ENCODE measurements around the gene MCRIP1.
A peak's percentile ranks its signal among the peaks of the same experiment; 100 is the strongest.
"Not testable (repeated sequence)": the region's sequence is repeated elsewhere in the genome, so short reads cannot be mapped to it uniquely, and the experiment has no call there.

The MCRIP1 gene

GRCh38 chr17:81841866-81842265 lies 8.8 kb upstream of the MCRIP1 start:
- no peaks in the 10 kb centered on the region for H3K4me1 ChIP-seq (ENCODE audit: insufficient read depth, low read length)
- peaks cover 42% of the 10 kb centered on the region for H3K36me3 ChIP-seq (ENCODE audit: insufficient read depth, low read length)
- H3K9me3 ChIP-seq (ENCODE audit: low read length) = no peaks in the 10 kb centered on the region
- H3K27me3 ChIP-seq (ENCODE audit: insufficient read depth, low read length) = no peaks in the 10 kb centered on the region
- no peak overlapping the region for H3K4me3 ChIP-seq (ENCODE audit: low read length)
- no peak overlapping the region for H2AFZ ChIP-seq (ENCODE audit: low read depth, low read length)

GRCh38 chr17:81840826-81841778 lies 8.0 kb upstream of the MCRIP1 start:
- H2AFZ ChIP-seq (ENCODE audit: low read depth, low read length) = no peak overlapping the region
- H3K4me1 ChIP-seq (ENCODE audit: insufficient read depth, low read length) = no peaks in the 10 kb centered on the region
- peaks cover 35% of the 10 kb centered on the region for H3K36me3 ChIP-seq (ENCODE audit: insufficient read depth, low read length)
- no peaks in the 10 kb centered on the region for H3K9me3 ChIP-seq (ENCODE audit: low read length)
- H3K27me3 ChIP-seq (ENCODE audit: insufficient read depth, low read length) = no peaks in the 10 kb centered on the region
- no peak overlapping the region for H3K4me3 ChIP-seq (ENCODE audit: low read length)

GRCh38 chr17:81840059-81840458 lies 7.0 kb upstream of the MCRIP1 start:
- H2AFZ ChIP-seq (ENCODE audit: low read depth, low read length); H3K27me3 ChIP-seq (ENCODE audit: insufficient read depth, low read length); H3K9me3 ChIP-seq (ENCODE audit: low read length): not testable (repeated sequence)

GRCh38 chr17:81839301-81839700 lies 6.2 kb upstream of the MCRIP1 start:
- H3K36me3 ChIP-seq (ENCODE audit: insufficient read depth, low read length) = peaks cover 17% of the 10 kb centered on the region
- H3K9me3 ChIP-seq (ENCODE audit: low read length) = no peaks in the 10 kb centered on the region
- H3K4me3 ChIP-seq (ENCODE audit: low read length) = no peak overlapping the region
- no peak overlapping the region for H2AFZ ChIP-seq (ENCODE audit: low read depth, low read length)
- peaks cover 3% of the 10 kb centered on the region for H3K4me1 ChIP-seq (ENCODE audit: insufficient read depth, low read length)
- H3K27me3 ChIP-seq (ENCODE audit: insufficient read depth, low read length) = no peaks in the 10 kb centered on the region

More at GRCh38 chr17:81840059-81840458, 7.0 kb upstream of the MCRIP1 start:
- peaks cover 24% of the 10 kb centered on the region for H3K36me3 ChIP-seq (ENCODE audit: insufficient read depth, low read length)
- H3K4me1 ChIP-seq (ENCODE audit: insufficient read depth, low read length); H3K4me3 ChIP-seq (ENCODE audit: low read length): not testable (repeated sequence)

- H3K4me1 ChIP-seq (ENCODE audit: insufficient read depth, low read length) = peaks cover 3% of the 10 kb centered on the region
- no peak overlapping the region for H3K4me3 ChIP-seq (ENCODE audit: low read length)
- no peaks in the 10 kb centered on the region for H3K9me3 ChIP-seq (ENCODE audit: low read length)
- no peak overlapping the region for H2AFZ ChIP-seq (ENCODE audit: low read depth, low read length)
- H3K36me3 ChIP-seq (ENCODE audit: insufficient read depth, low read length) = peaks cover 12% of the 10 kb centered on the region
- no peaks in the 10 kb centered on the region for H3K27me3 ChIP-seq (ENCODE audit: insufficient read depth, low read length)
Observed at GRCh38 chr17:81838753-81839255, 5.7 kb upstream of the MCRIP1 start.

- no peaks in the 10 kb centered on the region for H3K9me3 ChIP-seq (ENCODE audit: low read length)
Observed at GRCh38 chr17:81837641-81838040, 4.5 kb upstream of the MCRIP1 start.

GRCh38 chr17:81834831-81835267 lies 1.8 kb upstream of the MCRIP1 start, which contains the start of gene PPP1R27:
Gene PPP1R27 (minus strand): TSS chr17:81835050. CDS start chr17:81834953, 97 bp downstream.
- Histone ChIP-seq H3K27me3 (ENCODE audit: insufficient read depth, low read length) (no peaks in the 10 kb centered on the region), H3K9me3 (ENCODE audit: low read length) (no peaks in the 10 kb centered on the region), H2AFZ (ENCODE audit: low read depth, low read length) (no peak within 1 kb of the TSS), H3K4me1 (ENCODE audit: insufficient read depth, low read length) (peaks cover 13% of the 10 kb centered on the region), H3K4me3 (ENCODE audit: low read length) (peak within 1 kb of the TSS; percentile 95), H3K36me3 (ENCODE audit: insufficient read depth, low read length) (no peaks in the 10 kb centered on the region)

More at GRCh38 chr17:81837641-81838040, 4.5 kb upstream of the MCRIP1 start:
- Histone ChIP-seq H3K27me3 (ENCODE audit: insufficient read depth, low read length) (no peaks in the 10 kb centered on the region), H3K36me3 (ENCODE audit: insufficient read depth, low read length) (peaks cover 2% of the 10 kb centered on the region), H2AFZ (ENCODE audit: low read depth, low read length) (no peak overlapping the region), H3K4me3 (ENCODE audit: low read length) (no peak overlapping the region), H3K4me1 (ENCODE audit: insufficient read depth, low read length) (peaks cover 3% of the 10 kb centered on the region)

GRCh38 chr17:81833921-81834830 lies 1.1 kb upstream of the MCRIP1 start:
- Histone ChIP-seq H3K4me1 (ENCODE audit: insufficient read depth, low read length) (peaks cover 13% of the 10 kb centered on the region), H3K36me3 (ENCODE audit: insufficient read depth, low read length) (no peaks in the 10 kb centered on the region), H3K9me3 (ENCODE audit: low read length) (no peaks in the 10 kb centered on the region), H3K27me3 (ENCODE audit: insufficient read depth, low read length) (no peaks in the 10 kb centered on the region), H3K4me3 (ENCODE audit: low read length) (peak overlapping the region; percentile 95), H2AFZ (ENCODE audit: low read depth, low read length) (peak overlapping the region; percentile 38)

- Histone ChIP-seq H3K36me3 (ENCODE audit: insufficient read depth, low read length) (no peaks in the 10 kb centered on the region), H3K27me3 (ENCODE audit: insufficient read depth, low read length) (no peaks in the 10 kb centered on the region), H2AFZ (ENCODE audit: low read depth, low read length) (no peak overlapping the region), H3K4me1 (ENCODE audit: insufficient read depth, low read length) (peaks cover 13% of the 10 kb centered on the region), H3K4me3 (ENCODE audit: low read length) (peak overlapping the region; percentile 59), H3K9me3 (ENCODE audit: low read length) (no peaks in the 10 kb centered on the region)
Observed at GRCh38 chr17:81832608-81833159, 407 bp downstream of the MCRIP1 start.

- no peaks in the 10 kb centered on the region for H3K9me3 ChIP-seq (ENCODE audit: low read length)
- H3K27me3 ChIP-seq (ENCODE audit: insufficient read depth, low read length) = no peaks in the 10 kb centered on the region
- H3K4me1 ChIP-seq (ENCODE audit: insufficient read depth, low read length) = peaks cover 13% of the 10 kb centered on the region
- no peak overlapping the region for H2AFZ ChIP-seq (ENCODE audit: low read depth, low read length)
- H3K4me3 ChIP-seq (ENCODE audit: low read length) = peak overlapping the region; percentile 59
- H3K36me3 ChIP-seq (ENCODE audit: insufficient read depth, low read length) = no peaks in the 10 kb centered on the region
Observed at GRCh38 chr17:81831957-81832607, 1.0 kb downstream of the MCRIP1 start.

- no peak overlapping the region for H2AFZ ChIP-seq (ENCODE audit: low read depth, low read length)
- no peaks in the 10 kb centered on the region for H3K9me3 ChIP-seq (ENCODE audit: low read length)
- no peaks in the 10 kb centered on the region for H3K27me3 ChIP-seq (ENCODE audit: insufficient read depth, low read length)
- H3K4me1 ChIP-seq (ENCODE audit: insufficient read depth, low read length) = peaks cover 13% of the 10 kb centered on the region
- peak overlapping the region; percentile 59 for H3K4me3 ChIP-seq (ENCODE audit: low read length)
- H3K36me3 ChIP-seq (ENCODE audit: insufficient read depth, low read length) = no peaks in the 10 kb centered on the region
Observed at GRCh38 chr17:81831563-81831956, 1.5 kb downstream of the MCRIP1 start.

- peaks cover 13% of the 10 kb centered on the region for H3K4me1 ChIP-seq (ENCODE audit: insufficient read depth, low read length)
- H2AFZ ChIP-seq (ENCODE audit: low read depth, low read length) = no peak overlapping the region
- no peak overlapping the region for H3K4me3 ChIP-seq (ENCODE audit: low read length)
- H3K9me3 ChIP-seq (ENCODE audit: low read length) = no peaks in the 10 kb centered on the region
- peaks cover 6% of the 10 kb centered on the region for H3K36me3 ChIP-seq (ENCODE audit: insufficient read depth, low read length)
- H3K27me3 ChIP-seq (ENCODE audit: insufficient read depth, low read length) = no peaks in the 10 kb centered on the region
Observed at GRCh38 chr17:81829858-81830257, 3.2 kb downstream of the MCRIP1 start.

All from neuron (in vitro differentiated cells).